ENCODE measurements around the gene GDE1.

GRCh38 chr16:19518388-19518787 lies 3.5 kb downstream of the GDE1 start:
- TF ChIP-seq, protein P1, sequence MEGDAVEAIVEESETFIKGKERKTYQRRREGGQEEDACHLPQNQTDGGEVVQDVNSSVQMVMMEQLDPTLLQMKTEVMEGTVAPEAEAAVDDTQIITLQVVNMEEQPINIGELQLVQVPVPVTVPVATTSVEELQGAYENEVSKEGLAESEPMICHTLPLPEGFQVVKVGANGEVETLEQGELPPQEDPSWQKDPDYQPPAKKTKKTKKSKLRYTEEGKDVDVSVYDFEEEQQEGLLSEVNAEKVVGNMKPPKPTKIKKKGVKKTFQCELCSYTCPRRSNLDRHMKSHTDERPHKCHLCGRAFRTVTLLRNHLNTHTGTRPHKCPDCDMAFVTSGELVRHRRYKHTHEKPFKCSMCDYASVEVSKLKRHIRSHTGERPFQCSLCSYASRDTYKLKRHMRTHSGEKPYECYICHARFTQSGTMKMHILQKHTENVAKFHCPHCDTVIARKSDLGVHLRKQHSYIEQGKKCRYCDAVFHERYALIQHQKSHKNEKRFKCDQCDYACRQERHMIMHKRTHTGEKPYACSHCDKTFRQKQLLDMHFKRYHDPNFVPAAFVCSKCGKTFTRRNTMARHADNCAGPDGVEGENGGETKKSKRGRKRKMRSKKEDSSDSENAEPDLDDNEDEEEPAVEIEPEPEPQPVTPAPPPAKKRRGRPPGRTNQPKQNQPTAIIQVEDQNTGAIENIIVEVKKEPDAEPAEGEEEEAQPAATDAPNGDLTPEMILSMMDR (IDR thresholded peaks at IDR 0.05; ENCODE audit: poor library complexity): no peak
- TF ChIP-seq EZH2 (IDR thresholded peaks at IDR 0.05; ENCODE audit: borderline replicate concordance) (no peak), EZH2phosphoT487 (IDR thresholded peaks at IDR 0.05; ENCODE audit: low read depth, severe bottlenecking, unreplicated experiment) (no peak)
